GM20431 (cell line): ENCODE measurements around the gene SLC25A42.
"Not testable (repeated sequence)": the region's sequence is repeated elsewhere in the genome, so short reads cannot be mapped to it uniquely, and the experiment has no call there.

ENCODE experiments used
- in situ Hi-C: fragments of 300-500 bp; cut with MseI, MboI; formaldehyde crosslinking; loops from one replicate; pipeline ENCODE4 v1.15.0; 2020; ENCODE audit warnings: low sequenced_read_pairs; ENCODE audit not compliant: unreplicated experiment

Gene SLC25A42

GRCh38 chr19:19063183-19064097 is at the start of gene SLC25A42:
SLC25A42 (plus strand) TSS chr19:19063994; CDS start chr19:19096125, 32,131 bp downstream.
- in situ Hi-C loops: no loop called here

GRCh38 chr19:19021115-19021514 is 42.7 kb upstream of the SLC25A42 start:
- in situ Hi-C loops: no loop called here

GRCh38 chr19:19022380-19022961 is 41.3 kb upstream of the SLC25A42 start:
- in situ Hi-C loops: no loop called here

GRCh38 chr19:19023376-19023775 is 40.4 kb upstream of the SLC25A42 start:
- in situ Hi-C loops: not testable (repeated sequence)

GRCh38 chr19:19025861-19026260 is 37.9 kb upstream of the SLC25A42 start:
- in situ Hi-C loops: no loop called here

GRCh38 chr19:19026299-19026971 is 37.4 kb upstream of the SLC25A42 start:
- in situ Hi-C loops: no loop called here

GRCh38 chr19:19027228-19027627 is 36.6 kb upstream of the SLC25A42 start:
- in situ Hi-C loops: no loop called here

GRCh38 chr19:19028526-19028925 is 35.3 kb upstream of the SLC25A42 start:
- in situ Hi-C loops: no loop called here

GRCh38 chr19:19031891-19032290 is 31.9 kb upstream of the SLC25A42 start:
- in situ Hi-C loops: no loop called here

GRCh38 chr19:19032420-19033175 is 31.2 kb upstream of the SLC25A42 start:
- in situ Hi-C loops: no loop called here

GRCh38 chr19:19033176-19033425 is 30.7 kb upstream of the SLC25A42 start:
- in situ Hi-C loops: no loop called here

GRCh38 chr19:19033426-19034203 is 30.2 kb upstream of the SLC25A42 start, which contains the start of the genes ARMC6 and SUGP2:
ARMC6 (plus strand) TSS chr19:19033603; CDS start chr19:19034210, 607 bp downstream.
SUGP2 (minus strand) TSS chr19:19033517; CDS start chr19:19031071, 2,446 bp downstream.
- in situ Hi-C loops: no loop called here

GRCh38 chr19:19034204-19034624 is 29.6 kb upstream of the SLC25A42 start:
- in situ Hi-C loops: no loop called here

- in situ Hi-C loops: no loop called here
These were observed 23.9 kb upstream of the SLC25A42 start for GRCh38 chr19:19039901-19040300.

- in situ Hi-C loops: no loop called here
These were observed 23.4 kb upstream of the SLC25A42 start for GRCh38 chr19:19040417-19040816.

- in situ Hi-C loops: no loop called here
These were observed 21.0 kb upstream of the SLC25A42 start for GRCh38 chr19:19042732-19043280.

- in situ Hi-C loops: no loop called here
These were observed 20.3 kb upstream of the SLC25A42 start for GRCh38 chr19:19043481-19043880.

- in situ Hi-C loops: no loop called here
These were observed 19.9 kb upstream of the SLC25A42 start for GRCh38 chr19:19043881-19044280.

GRCh38 chr19:19049406-19049805 is 14.4 kb upstream of the SLC25A42 start:
- in situ Hi-C loops: no loop called here
